HG03280 (cell line): Measurements from ENCODE around the gene PEX11G.
"Not testable (repeated sequence)": the region's sequence is repeated elsewhere in the genome, so short reads cannot be mapped to it uniquely, and the experiment has no call there.

Source experiments
- ATAC-seq: cut with Tn5 transposase; IDR thresholded peaks from one replicate; pipeline ENCODE4 v1.9.1; 2021; ENCODE audit warnings: mild to moderate bottlenecking, moderate library complexity; ENCODE audit not compliant: unreplicated experiment

The PEX11G gene

DNA sequence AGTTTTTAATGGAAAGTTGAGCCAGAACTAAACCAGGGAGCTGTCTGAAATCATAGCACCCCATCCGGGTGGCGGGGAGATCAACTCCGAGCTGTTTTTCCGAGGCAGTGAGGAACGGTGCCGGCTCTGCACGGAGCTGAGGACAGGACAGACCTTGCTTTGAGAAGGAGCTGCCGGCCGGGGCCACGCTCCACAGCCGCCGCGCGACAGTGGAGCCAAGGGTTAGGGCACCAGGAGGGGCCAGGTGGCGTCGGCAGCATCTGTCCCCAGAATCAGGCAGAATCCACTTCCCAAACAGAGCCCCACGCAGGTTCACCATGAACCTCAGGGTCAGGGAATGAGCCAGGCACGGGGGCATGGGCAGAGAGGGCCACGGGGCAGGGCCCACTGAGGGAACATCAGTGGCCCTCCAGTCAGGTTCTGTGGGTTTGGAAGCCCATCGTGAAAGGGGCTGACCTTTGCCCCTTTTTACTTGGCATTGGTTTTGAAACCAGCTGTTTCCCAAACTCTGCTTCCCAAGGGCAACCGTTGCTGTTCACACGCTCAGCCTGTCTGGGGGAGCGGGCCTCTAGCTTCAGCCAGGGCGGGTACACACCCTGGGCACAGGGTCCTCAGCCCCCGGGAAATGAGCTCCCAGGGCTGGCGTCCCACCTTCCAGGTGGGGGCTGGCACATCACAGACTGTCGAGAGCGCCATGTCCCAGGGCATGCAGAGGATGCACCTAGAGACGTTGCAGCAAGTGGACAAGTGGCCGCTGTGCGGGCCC, 18.1 kb downstream of the PEX11G start:
- ATAC-seq = no peak

DNA sequence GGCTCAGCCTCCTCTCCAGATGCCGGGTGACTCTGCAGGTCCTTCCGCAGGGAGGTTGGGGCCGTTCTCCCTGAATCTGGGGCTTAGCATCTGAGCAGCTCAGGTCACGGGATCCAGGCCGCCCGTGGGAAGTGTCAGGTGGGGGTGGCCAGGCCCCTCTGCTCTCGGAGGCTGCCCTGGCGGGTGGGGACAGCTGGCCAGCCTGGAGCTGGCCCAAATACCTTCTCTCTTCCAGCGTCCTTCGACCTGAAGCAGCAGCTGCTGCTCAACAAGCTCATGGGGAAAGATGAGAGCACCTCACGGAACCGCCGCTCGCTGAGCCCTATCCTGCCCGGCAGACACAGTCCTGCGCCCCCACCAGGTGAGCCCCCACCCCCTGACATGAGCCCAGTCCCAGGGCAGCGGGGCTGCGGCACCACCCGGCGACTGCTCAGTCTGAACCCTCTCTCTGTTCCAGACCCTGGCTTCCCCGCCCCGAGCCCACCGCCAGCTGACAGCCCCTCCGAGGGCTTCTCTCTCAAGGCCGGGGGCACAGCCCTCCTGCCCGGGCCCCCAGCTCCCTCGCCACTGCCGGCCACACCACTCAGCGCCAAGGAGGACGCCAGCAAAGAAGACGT, 19.1 kb downstream of the PEX11G start:
- no peak for ATAC-seq

DNA sequence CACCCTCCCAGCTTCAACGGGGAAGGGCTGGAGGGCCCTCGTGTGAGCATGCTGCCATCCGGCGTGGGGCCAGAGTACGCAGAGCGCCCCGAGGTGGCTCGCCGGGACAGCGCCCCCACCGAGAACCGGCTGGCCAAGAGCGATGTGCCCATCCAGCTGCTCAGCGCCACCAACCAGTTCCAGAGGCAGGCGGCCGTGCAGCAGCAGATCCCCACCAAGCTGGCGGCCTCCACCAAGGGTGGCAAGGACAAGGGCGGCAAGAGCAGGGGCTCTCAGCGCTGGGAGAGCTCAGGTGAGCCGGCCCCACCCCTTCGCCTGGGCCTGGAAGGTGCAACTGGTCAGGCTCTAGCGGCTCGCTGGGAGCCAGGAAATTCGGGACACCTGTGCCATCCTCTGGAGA, 20.0 kb downstream of the PEX11G start:
- no peak for ATAC-seq

DNA sequence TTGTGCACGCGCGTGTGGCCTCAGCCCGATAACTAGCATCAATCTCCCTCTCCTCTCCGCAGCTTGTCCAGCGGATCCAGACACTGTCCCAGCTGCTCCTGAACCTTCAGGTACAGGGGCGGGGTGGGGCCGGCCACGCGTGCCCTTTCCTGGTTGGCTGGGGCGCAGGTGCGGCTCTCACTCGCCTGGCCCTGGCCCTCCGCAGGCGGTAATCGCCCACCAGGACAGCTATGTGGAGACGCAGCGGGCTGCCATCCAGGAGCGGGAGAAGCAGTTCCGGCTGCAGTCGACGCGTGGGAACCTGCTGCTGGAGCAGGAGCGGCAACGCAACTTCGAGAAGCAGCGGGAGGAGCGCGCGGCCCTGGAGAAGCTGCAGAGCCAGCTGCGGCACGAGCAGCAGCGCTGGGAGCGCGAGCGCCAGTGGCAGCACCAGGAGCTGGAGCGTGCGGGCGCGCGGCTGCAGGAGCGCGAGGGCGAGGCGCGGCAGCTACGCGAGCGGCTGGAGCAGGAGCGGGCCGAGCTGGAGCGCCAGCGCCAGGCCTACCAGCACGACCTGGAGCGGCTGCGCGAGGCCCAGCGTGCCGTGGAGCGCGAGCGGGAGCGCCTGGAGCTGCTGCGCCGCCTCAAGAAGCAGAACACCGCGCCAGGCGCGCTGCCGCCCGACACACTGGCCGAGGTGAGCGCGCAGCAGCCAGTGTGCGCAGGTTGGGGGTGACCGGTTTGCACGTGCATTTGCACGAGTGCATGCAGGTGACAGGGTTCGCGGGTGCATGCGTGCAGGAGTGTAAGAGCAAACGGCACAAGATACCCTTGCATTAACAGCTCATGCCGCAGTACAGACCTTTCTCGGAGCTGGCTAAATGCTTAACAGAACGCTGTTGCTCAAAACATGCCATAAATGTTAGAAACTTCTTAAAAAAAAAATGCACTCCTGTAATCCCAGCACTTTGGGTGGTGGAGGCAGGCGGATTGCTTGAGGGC, 21.5 kb downstream of the PEX11G start:
- no peak for ATAC-seq

DNA sequence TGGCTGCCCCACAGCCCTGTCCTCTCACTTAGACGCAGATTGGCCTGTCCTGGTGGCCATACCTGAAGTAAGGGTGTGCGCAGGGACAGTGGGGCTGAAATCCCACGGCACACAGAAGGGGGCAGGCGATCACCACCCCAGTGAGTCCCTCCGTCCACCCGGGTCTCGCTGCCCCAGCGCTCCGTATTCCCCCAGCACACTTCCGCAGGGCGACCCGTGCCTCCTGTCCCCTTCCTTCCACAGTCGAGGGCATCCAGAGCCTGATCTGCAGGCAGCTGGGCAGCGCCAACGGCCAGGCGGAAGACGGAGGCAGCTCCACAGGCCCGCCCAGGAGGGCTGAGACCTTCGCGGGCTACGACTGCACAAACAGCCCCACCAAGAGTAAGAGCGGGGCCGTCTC, 25.3 kb downstream of the PEX11G start:
- no peak for ATAC-seq

DNA sequence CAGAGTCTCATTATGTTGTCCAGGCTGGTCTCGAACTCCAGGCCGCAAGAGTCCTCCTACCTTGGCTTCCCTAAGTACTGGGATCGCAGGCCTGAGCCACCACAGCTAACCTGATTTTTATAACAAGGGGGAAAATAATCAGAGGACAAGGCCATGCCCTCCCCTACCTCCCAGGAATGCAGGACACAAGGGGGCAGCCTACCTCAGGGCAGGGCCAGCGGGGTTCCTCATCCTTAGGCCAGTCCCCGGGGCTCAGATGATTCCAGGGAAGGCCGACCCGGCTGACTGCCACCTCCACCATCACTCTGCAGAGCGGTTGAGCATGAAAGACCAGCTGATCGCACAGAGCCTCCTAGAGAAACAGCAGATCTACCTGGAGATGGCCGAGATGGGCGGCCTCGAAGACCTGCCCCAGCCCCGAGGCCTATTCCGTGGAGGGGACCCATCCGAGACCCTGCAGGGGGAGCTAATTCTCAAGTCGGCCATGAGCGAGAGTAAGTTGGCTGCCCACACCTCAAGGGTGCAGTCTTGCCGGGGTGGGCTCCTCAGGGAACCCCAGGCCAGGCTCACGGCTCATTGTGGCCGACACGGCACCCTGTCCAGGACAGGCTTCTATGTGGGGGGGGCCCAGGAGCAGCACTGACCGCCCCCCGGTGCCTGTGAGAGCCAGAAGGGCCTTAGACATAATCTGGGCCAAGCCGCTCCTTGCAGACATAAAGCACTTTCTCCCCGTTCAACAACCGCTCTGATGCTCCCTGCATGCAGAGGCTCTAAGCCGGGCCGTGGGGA, 26.8 kb downstream of the PEX11G start:
- ATAC-seq = no peak

DNA sequence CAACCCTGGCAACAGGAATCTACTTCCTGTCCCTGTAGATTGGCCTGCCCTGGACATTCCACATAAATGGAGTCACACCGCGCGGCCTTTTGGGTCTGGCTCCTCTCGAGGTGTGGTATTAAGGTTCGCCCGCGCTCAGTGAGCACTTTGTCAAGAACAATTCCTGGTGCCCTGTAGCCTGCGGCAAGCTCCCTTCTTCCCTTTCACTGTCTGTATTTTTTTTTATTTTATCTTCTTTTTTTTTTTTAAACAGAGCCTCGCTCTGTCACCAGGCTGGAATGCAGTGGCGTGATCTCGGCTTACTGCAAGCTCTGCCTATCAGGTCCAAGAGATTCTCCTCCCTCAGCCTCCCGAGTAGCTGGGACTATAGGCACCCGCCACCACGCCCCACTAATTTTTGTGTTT, 28.3 kb downstream of the PEX11G start:
- no peak for ATAC-seq

DNA sequence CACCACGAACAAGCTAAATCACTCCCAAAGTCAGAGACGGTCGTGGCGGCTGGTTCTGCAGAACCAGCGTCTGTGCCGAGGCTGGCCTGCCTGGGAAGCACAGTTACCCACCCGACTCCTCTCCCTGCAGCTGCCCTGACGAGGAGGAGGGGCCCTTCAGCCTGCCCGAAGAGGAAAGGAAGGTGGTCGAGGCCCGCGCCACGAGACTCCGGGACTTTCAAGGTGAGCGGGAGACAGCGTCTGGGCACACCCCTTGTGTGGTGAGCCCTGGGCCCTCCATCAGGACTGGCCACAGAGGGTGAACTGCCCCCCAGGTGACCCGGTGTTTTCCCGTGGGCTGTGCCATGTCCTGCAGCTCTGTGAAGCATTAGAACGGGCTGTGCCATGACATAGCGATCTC, 29.1 kb downstream of the PEX11G start:
- ATAC-seq = no peak

DNA sequence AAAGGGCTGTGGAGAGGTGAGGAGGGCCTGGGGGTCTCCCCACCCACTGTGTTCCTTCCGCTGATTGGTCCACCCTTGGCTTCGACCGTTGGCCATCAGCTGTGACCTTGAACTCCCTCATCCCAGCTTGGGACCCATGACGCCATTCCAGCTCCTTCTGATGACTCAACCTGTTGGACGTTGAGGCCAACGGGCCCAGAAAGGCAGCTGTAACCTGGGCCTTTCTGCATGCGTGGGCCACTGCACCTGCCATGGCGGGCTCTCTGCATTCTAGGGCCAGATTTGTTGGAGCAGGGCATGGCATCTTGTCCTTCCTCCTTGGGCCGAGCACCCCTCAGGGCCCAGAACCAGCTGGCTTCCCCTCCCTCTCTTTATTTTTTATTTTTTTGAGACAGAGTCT, 30.2 kb downstream of the PEX11G start:
- ATAC-seq = no peak

DNA sequence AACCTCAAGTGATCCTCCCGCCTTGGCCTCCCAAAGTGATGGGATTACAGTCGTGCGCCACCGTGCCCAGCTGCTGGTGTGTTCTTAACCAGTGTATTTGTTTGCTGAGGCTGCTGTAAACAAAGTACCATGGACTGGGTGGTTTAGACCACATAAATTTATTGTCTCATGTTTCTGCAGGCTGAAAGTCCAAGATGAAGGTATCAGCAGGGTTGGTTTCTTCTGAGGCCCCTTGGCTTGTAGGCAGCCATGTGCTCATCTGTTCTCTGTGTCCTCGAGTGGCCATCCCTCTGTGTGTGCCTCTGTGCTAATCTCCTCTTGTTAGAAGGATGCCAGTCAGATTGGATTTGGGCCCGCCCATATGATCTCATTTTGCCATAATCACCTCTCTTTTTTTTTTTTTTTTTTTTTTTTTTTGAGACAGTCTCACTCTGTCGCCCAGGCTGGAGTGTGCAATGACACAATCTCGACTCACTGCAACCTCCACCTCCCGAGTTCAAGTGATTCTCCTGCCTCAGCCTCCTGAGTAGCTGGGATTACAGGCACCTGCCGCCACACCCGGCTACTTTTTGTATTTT, 31.8 kb downstream of the PEX11G start:
- ATAC-seq = no peak

DNA sequence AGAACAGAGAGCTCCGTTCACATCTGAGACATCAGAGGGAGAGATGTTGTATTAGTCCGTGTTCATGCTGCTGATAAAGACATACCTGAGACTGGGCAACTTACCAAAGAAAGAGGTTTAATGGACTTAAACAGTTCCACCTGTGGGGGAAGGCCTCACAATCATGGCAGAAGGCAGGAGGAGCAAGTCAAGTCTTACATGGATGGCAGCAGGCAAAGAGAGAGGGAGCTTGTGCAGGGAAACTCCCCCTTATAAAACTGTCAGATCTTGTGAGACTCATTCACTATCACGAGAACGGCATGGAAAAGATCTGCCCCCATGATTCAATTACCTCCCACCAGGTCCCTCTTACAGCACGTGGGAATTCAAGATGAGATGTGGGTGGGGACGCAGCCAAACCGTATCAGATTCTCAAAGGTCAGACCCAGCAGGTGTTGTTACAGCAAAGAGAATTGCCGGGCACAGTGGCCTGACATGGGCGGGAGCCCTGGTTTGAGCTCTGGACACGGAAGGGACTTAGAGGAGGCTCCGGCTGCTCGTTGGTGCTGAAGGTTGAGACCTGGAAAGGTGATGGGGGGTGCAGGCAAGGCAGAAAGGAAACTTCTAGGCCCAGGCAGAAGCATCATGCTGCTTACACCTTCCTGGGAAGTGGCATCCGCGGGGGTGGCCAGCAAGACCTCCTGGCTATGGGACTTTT, 33.1 kb downstream of the PEX11G start:
- no peak for ATAC-seq

DNA sequence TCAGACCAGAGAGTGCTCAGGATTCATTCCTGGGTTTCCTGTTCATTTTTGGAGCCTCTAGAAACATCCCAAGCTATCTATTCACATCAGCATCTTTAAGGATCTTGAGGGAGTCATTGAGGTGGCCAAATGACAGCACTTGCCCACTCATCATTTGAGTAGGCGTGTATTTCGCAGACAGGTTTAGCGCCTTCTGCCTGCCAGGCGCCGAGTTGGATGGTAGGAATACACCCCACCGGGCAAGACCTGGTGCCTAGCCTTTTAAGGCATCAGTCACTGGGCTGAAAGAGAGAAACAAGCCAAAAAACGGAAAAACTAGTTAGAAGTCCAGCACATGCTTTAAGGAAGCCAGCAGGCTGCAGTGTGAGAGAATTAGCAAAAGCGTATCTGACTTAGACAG, 33.8 kb downstream of the PEX11G start:
- ATAC-seq = no peak

DNA sequence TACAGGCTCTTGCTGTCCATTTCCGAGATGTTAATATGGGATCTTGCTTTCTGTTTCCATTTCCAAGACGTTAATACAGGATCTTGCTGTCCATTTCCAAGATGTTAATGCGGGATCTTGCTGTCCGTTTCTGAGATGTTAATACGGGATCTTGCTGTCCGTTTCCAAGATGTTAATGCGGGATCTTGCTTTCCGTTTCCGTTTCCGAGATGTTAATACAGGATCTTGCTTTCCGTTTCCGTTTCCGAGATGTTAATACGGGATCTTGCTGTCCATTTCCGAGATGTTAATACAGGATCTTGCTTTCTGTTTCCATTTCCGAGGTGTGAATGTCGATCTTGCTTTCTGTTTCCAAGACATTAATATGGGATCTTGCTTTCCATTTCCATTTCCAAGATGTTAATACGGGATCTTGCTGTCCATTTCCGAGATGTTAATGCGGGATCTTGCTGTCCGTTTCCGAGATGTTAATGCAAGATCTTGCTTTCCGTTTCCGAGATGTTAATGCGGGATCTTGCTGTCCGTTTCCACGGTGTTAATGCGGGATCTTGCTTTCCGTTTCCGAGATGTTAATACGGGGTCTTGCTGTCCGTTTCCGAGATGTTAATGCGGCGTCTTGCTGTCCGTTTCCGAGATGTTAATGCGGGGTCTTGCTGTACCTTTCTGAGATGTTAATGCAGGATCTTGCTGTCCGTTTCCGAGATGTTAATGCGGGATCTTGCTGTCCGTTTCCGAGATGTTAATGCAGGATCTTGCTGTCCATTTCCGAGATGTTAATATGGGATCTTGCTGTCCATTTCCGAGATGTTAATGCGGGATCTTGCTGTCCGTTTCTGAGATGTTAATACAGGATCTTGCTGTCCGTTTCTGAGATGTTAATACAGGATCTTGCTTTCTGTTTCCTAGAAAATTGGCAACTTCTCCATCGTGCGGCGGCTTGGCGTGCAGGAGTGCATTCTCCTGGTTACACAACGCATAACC, 38.3 kb downstream of the PEX11G start:
- no peak for ATAC-seq

DNA sequence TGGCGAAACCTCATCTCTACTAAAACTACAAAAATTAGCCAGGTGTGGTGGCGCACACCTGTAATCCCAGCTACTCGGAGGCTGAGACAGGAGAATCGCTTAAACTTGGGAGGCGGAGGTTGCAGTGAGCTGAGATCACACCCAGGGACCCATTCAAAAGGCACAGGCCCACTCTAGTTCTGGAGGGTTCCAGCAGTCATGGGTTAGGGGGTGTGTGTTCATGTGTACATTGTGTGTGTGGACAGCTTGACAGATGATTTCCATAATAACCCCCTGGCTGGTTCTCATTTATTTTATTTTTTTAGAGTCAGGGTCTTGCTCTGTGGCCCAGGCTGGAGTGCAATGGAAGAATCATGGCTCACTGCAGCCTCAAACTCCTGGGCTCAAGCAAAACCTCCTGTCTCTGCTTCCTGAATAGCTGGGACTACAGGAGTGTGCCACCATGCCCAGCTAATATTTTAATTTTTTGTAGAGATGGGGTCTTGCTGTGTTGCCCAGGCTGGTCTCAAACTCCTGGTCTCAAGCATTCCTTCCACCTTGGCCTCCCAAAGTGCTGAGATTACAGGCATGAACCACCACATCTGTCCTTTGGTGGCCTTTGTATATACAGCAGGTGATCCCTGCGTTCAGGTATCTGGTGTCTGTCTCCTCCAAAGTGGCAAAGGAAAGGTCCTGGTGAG, 39.3 kb downstream of the PEX11G start:
- not testable (repeated sequence) for ATAC-seq

DNA sequence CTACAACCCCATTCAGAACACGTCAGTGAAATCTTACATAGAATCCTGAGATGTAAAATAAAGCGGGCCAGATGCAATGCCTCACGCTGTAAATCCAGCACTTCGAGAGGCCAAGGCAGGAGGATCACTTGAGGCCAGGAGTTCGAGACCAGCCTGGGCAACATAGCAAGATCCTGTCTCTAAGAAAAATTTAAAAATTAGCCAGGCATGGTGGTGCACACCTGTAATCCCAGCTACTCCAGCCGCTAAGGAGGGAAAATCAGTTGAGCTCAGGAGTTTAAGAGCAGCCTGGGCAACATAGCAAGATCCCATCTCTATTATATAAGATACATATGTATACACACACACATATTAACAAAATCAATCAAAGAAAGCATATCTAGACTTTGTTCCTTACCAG, 41.2 kb downstream of the PEX11G start:
- no peak for ATAC-seq

DNA sequence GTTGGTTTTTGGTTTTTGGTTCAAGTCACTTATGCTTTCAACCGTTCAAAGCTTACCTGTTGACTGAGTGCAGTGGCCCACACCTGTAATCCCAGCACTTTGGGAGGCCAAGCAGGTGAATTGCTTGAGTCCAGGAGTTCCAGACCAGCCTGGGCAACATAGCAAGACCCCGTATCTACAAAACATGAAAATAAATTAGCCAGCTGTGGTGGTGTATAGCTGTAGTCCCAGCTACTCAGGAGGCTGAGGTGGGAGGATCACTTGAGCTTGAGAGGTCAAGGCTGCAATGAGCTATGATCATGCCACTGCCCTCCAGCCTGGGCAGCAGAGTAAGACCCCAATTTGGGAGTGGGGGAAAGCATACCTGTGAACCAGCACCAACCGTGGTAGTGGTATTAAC, 43.7 kb downstream of the PEX11G start:
- ATAC-seq = no peak

DNA sequence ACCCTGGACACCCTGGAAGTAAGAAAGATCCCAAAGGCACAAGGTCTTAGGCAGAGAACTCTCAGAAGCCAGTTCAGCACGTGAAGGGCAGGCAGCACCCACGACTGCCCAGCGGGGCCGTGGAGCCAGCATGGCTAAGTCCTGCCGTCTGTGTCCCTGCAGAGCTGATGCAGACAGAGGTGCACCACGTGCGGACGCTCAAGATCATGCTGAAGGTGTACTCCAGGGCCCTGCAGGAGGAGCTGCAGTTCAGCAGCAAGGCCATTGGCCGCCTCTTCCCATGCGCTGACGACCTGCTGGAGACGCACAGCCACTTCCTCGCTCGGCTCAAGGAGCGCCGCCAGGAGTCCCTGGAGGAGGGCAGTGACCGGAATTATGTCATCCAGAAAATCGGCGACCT, 44.8 kb downstream of the PEX11G start:
- no peak for ATAC-seq

DNA sequence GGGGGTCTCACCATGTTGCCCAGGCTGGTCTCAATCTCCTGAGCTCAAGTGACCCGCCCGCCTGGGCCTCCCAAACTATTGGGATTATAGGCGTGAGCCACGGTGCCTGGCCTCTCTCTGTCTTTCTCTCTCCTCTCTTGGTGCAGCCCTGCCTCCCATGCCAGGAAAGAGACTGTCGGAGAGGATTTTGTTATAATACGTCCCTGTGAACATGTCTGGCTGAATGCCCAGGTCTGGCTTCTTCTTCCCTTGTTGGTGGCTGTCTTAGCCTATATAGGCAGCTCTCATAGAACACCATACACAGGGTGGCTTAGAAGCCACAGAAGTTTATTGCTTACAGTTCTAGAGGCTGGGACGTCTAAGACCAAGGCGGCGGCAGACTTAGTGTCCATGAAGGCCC, 46.4 kb downstream of the PEX11G start:
- no peak for ATAC-seq
